Parathyroid adenoma (tissue), 2 donors: ENCODE measurements around the gene ECM2.

Experiments used
- H2AFZ ChIP-seq: fragments of 300-600 bp; sonication (generic); one replicate; pipeline ENCODE4 v1.7.0; 2017; ENCODE audit warnings: antibody characterized with exemption, mild to moderate bottlenecking
- H3K27ac ChIP-seq: fragments of 300-600 bp; sonication (generic); one replicate; pipeline ENCODE4 v1.7.0; 2017
- H3K27me3 ChIP-seq: fragments of 300-600 bp; sonication (generic); one replicate; pipeline ENCODE4 v1.7.0; 2017; ENCODE audit warnings: low read length; ENCODE audit not compliant: control insufficient read depth, insufficient read depth
- H3K36me3 ChIP-seq: fragments of 300-600 bp; sonication (generic); one replicate; pipeline ENCODE4 v1.7.0; 2017; ENCODE audit warnings: low read length; ENCODE audit not compliant: control insufficient read depth, insufficient read depth
- H3K4me1 ChIP-seq: fragments of 300-600 bp; sonication (generic); one replicate; pipeline ENCODE4 v1.7.0; 2017; ENCODE audit warnings: control low read depth
- H3K4me2 ChIP-seq: fragments of 300-600 bp; sonication (generic); one replicate; pipeline ENCODE4 v1.7.0; 2017; ENCODE audit warnings: low read length
- H3K4me3 ChIP-seq: fragments of 300-600 bp; sonication (generic); one replicate; pipeline ENCODE4 v1.7.0; 2017; ENCODE audit warnings: low read depth, low read length
- H3K79me2 ChIP-seq: fragments of 300-600 bp; sonication (generic); one replicate; pipeline ENCODE4 v1.7.0; 2017; ENCODE audit warnings: control low read depth
- H3K9ac ChIP-seq: fragments of 300-600 bp; sonication (generic); one replicate; pipeline ENCODE4 v1.7.0; 2017; ENCODE audit warnings: mild to moderate bottlenecking
- H3K9me3 ChIP-seq: fragments of 300-600 bp; sonication (generic); one replicate; pipeline ENCODE4 v1.7.0; 2017; ENCODE audit warnings: low read length; ENCODE audit not compliant: control insufficient read depth
- TF ChIP-seq, protein P1 (sequence below): fragments of 300-600 bp; sonication (generic); IDR thresholded peaks from one replicate; pipeline ENCODE4 v1.7.0; 2017; ENCODE audit warnings: antibody characterized with exemption, mild to moderate bottlenecking
- donor health status: primary hyperparathyroidism.

ECM2 gene

DNA sequence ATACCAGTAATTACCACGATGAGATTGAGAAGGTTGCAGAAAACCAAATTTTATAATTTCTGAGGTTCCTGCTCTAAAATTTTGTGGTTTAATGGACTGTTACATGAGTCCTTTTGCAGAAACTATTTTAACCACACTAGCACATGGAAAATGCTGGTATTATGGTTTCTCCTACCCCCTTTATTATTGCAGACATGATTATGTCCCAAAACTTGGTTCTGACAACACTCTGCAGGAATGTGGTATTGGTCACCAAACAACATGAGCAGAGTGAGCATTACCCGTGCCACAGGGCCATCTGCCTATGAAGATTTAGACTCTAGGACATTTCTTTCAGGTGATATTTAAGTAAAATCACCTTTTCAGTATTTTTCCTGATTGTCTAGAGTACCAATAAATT lies 2.8 kb upstream of the ECM2 start:
- no peaks in the 10 kb centered on the region for H3K4me1 ChIP-seq
- no peak overlapping the region for H3K4me2 ChIP-seq
- H3K79me2 ChIP-seq = no peaks in the 10 kb centered on the region
- no peaks in the 10 kb centered on the region for H3K27me3 ChIP-seq
- H3K27ac ChIP-seq = no peak overlapping the region
- H3K9ac ChIP-seq = no peak overlapping the region
- no peaks in the 10 kb centered on the region for H3K36me3 ChIP-seq
- TF ChIP-seq, protein P1, sequence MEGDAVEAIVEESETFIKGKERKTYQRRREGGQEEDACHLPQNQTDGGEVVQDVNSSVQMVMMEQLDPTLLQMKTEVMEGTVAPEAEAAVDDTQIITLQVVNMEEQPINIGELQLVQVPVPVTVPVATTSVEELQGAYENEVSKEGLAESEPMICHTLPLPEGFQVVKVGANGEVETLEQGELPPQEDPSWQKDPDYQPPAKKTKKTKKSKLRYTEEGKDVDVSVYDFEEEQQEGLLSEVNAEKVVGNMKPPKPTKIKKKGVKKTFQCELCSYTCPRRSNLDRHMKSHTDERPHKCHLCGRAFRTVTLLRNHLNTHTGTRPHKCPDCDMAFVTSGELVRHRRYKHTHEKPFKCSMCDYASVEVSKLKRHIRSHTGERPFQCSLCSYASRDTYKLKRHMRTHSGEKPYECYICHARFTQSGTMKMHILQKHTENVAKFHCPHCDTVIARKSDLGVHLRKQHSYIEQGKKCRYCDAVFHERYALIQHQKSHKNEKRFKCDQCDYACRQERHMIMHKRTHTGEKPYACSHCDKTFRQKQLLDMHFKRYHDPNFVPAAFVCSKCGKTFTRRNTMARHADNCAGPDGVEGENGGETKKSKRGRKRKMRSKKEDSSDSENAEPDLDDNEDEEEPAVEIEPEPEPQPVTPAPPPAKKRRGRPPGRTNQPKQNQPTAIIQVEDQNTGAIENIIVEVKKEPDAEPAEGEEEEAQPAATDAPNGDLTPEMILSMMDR = no peak
- no peaks in the 10 kb centered on the region for H3K9me3 ChIP-seq
- no peak overlapping the region for H2AFZ ChIP-seq
- no peak overlapping the region for H3K4me3 ChIP-seq

DNA sequence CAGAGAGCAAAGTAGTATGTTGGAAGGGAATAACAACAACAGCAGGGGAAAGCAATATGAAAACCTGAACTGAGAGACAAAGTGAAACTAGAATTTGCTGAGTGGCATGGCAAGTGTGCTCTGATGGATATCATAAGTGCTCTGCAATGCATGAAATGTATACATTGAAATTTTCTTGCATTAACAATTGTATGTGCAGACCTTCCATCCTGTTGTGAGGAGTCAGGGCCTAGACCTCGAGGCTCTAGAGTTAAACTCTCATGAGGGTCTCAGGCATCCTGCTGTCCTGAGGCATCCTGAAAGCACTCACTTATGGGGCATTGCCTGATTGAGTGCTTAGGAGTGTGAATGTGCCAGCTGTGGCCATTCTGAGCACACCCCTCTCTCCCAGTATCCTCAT lies 1.1 kb downstream of the ECM2 start:
- H3K9me3 ChIP-seq = no peaks in the 10 kb centered on the region
- no peaks in the 10 kb centered on the region for H3K79me2 ChIP-seq
- no peak overlapping the region for H2AFZ ChIP-seq
- H3K36me3 ChIP-seq = no peaks in the 10 kb centered on the region
- H3K4me3 ChIP-seq = no peak overlapping the region
- TF ChIP-seq, protein P1 = no peak
- H3K27ac ChIP-seq = no peak overlapping the region
- no peak overlapping the region for H3K4me2 ChIP-seq
- H3K27me3 ChIP-seq = no peaks in the 10 kb centered on the region
- H3K9ac ChIP-seq = no peak overlapping the region
- H3K4me1 ChIP-seq = no peaks in the 10 kb centered on the region

DNA sequence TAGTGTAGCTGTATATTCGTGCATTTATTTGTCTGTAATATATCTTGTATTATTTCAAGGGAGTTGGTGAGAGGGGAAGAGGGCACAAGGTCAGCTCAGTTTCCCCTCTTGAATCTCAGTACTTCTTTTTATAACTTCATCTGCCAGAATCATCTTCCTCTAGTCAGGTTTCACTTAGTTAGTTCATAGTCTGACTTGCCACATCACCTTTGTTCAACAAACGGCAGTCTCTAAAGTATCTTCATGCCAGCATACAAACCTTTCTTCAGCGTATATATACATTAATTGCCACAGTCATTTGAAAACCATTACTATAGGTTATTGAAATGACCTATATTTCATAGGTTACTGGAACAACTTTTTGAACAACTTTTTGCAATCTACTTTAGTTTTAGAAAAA lies 1.6 kb downstream of the ECM2 start:
- Histone ChIP-seq H2AFZ (no peak overlapping the region), H3K9me3 (no peaks in the 10 kb centered on the region), H3K79me2 (no peaks in the 10 kb centered on the region), H3K4me3 (no peak overlapping the region), H3K27me3 (no peaks in the 10 kb centered on the region), H3K4me2 (no peak overlapping the region), H3K36me3 (no peaks in the 10 kb centered on the region), H3K9ac (no peak overlapping the region), H3K27ac (no peak overlapping the region), H3K4me1 (no peaks in the 10 kb centered on the region)
- TF ChIP-seq, protein P1 = no peak

DNA sequence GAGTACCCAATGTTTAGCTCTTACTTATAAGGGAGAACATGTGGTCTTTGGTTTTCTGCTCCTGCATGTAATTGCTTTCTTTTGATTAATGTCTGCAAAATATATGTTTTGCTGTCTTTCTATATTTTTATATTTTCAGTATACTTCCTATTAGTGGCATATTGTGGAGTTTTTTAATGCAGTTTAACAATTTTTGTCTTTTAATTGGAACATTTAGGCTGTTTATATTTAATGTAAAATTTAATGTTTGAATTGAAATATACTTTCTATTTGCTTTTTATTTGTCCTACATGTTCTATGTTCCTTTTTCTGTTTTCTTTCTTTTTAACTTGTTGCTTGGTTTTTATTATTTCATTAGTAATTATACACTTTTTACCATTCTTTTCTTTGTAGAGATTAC lies 4.9 kb downstream of the ECM2 start:
- no peak overlapping the region for H3K27ac ChIP-seq
- no peaks in the 10 kb centered on the region for H3K4me1 ChIP-seq
- H2AFZ ChIP-seq = no peak overlapping the region
- no peaks in the 10 kb centered on the region for H3K79me2 ChIP-seq
- no peak overlapping the region for H3K4me3 ChIP-seq
- no peak overlapping the region for H3K9ac ChIP-seq
- H3K9me3 ChIP-seq = no peaks in the 10 kb centered on the region
- H3K36me3 ChIP-seq = no peaks in the 10 kb centered on the region
- no peak overlapping the region for H3K4me2 ChIP-seq
- H3K27me3 ChIP-seq = no peaks in the 10 kb centered on the region
- TF ChIP-seq, protein P1 = no peak

DNA sequence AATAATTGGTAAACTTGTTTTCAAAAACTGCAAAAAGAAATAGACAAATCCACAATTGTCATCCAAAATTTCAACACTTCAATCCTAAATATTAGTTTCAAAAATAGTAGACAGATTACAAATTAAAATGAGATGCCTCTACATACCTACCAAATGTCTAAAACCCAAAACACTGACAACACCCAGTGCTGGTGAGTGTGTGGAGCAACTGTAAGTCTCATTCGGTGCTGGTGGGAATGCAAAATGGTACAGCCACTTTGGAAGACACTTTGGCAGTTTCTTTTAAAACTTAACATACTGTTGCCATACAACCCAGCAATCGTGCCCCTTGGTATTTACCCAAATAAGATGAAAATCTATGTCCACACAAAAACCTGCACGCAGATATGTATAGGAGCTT lies 6.7 kb downstream of the ECM2 start:
- H3K27me3 ChIP-seq = no peaks in the 10 kb centered on the region
- TF ChIP-seq, protein P1 = no peak

More for the DNA sequence above, 6.7 kb downstream of the ECM2 start:
- H3K9ac ChIP-seq = no peak overlapping the region
- H3K79me2 ChIP-seq = no peaks in the 10 kb centered on the region
- H3K9me3 ChIP-seq = no peaks in the 10 kb centered on the region
- no peak overlapping the region for H2AFZ ChIP-seq
- H3K27ac ChIP-seq = no peak overlapping the region
- no peaks in the 10 kb centered on the region for H3K36me3 ChIP-seq
- no peak overlapping the region for H3K4me2 ChIP-seq
- H3K4me1 ChIP-seq = no peaks in the 10 kb centered on the region
- H3K4me3 ChIP-seq = no peak overlapping the region
